ENCODE measurements around the gene PARP16. TPM values are rescaled to one million over a fixed set of nuclear protein-coding genes. Genes with fewer than 3 reads are reported as not detected.
A peak's percentile ranks its signal among the peaks of the same experiment; 100 is the strongest.

Gene PARP16
- total and polyA plus RNA-seq, 7 donors = 4.4 to 12.5 (median 9.4) TPM

- Histone ChIP-seq H3K27ac (peak overlapping the region; percentile 82 to 89 (median 86)), H3K27me3 (no peaks in the 10 kb centered on the region), H3K9me3 (no peaks in the 10 kb centered on the region), H3K36me3 (peaks cover 0 to 11% (median 3%) of the 10 kb centered on the region in 4 donors), H3K4me1 (peaks cover 0 to 82% (median 80%) of the 10 kb centered on the region in 4 donors), H3K4me3 (peak overlapping the region in 1 of 4 donors; percentile 11)
- DNase-seq = peak; percentile 81
- WGBS, 2 donors = 64 to 84% methylated on average over 5 of the region's 5 CpGs
- intact Hi-C loops (cut with DNase I) = loop anchor here (5.0 kb wide), 1 partner anchor 46 kb away; the partner anchor contains the start of gene CILP
- TF ChIP-seq POLR2A (IDR thresholded peaks at IDR 0.05) (no peak), POLR2AphosphoS5 (IDR thresholded peaks at IDR 0.05) (peak; percentile 72 to 86 (median 84)), EP300 (IDR thresholded peaks at IDR 0.05) (peak in 1 of 4 donors; percentile 42), CTCF (IDR thresholded peaks at IDR 0.05) (no peak)
These were observed 28.1 kb downstream of the PARP16 start for GRCh38 chr15:65258375-65259262.

GRCh38 chr15:65255486-65256140 is 31.1 kb downstream of the PARP16 start:
- peak overlapping the region in 2 of 4 donors; percentile 32 to 69 for H3K27ac ChIP-seq
- H3K27me3 ChIP-seq = no peaks in the 10 kb centered on the region
- H3K9me3 ChIP-seq = no peaks in the 10 kb centered on the region
- intact Hi-C loops (cut with DNase I) = loop anchor here (5.0 kb wide), 1 partner anchor 43 kb away; the partner anchor contains the start of gene CILP
- no peak overlapping the region for H3K4me3 ChIP-seq
- no peaks in the 10 kb centered on the region for H3K36me3 ChIP-seq
- WGBS, 2 donors = 93 to 96% methylated on average over 7 of the region's 7 CpGs
- no peak for TF ChIP-seq POLR2A (IDR thresholded peaks at IDR 0.05)
- TF ChIP-seq POLR2AphosphoS5 (IDR thresholded peaks at IDR 0.05) = no peak
- TF ChIP-seq EP300 (IDR thresholded peaks at IDR 0.05) = no peak
- TF ChIP-seq CTCF (IDR thresholded peaks at IDR 0.05) = no peak
- H3K4me1 ChIP-seq = peaks cover 0 to 78% (median 61%) of the 10 kb centered on the region in 4 donors
- DNase-seq = no peak

GRCh38 chr15:65254758-65255157 is 31.9 kb downstream of the PARP16 start:
- WGBS, 2 donors = 58 to 77% methylated on average over 1 of the region's 1 CpG
- Histone ChIP-seq H3K36me3 (no peaks in the 10 kb centered on the region), H3K27me3 (no peaks in the 10 kb centered on the region), H3K4me3 (no peak overlapping the region), H3K27ac (peak overlapping the region in 3 of 4 donors; percentile 7 to 69 (median 32)), H3K4me1 (peaks cover 0 to 77% (median 54%) of the 10 kb centered on the region in 4 donors), H3K9me3 (no peaks in the 10 kb centered on the region)
- intact Hi-C loops (cut with DNase I) = loop anchor here (5.0 kb wide), 1 partner anchor 42 kb away; the partner anchor contains the start of gene CILP
- no peak for TF ChIP-seq POLR2A (IDR thresholded peaks at IDR 0.05)
- TF ChIP-seq EP300 (IDR thresholded peaks at IDR 0.05) = no peak
- no peak for TF ChIP-seq CTCF (IDR thresholded peaks at IDR 0.05)
- no peak for TF ChIP-seq POLR2AphosphoS5 (IDR thresholded peaks at IDR 0.05)
- DNase-seq = no peak

GRCh38 chr15:65254356-65254755 is 32.3 kb downstream of the PARP16 start:
- no peak overlapping the region for H3K4me3 ChIP-seq
- 63 to 64% methylated on average over 4 of the region's 4 CpGs for WGBS, 2 donors
- intact Hi-C loops (cut with DNase I) = no loop called here
- TF ChIP-seq POLR2A (IDR thresholded peaks at IDR 0.05) (no peak), EP300 (IDR thresholded peaks at IDR 0.05) (no peak), POLR2AphosphoS5 (IDR thresholded peaks at IDR 0.05) (no peak), CTCF (IDR thresholded peaks at IDR 0.05) (no peak)
- H3K27me3 ChIP-seq = no peaks in the 10 kb centered on the region
- no peaks in the 10 kb centered on the region for H3K9me3 ChIP-seq
- no peaks in the 10 kb centered on the region for H3K36me3 ChIP-seq
- peak overlapping the region in 3 of 4 donors; percentile 7 to 69 (median 32) for H3K27ac ChIP-seq
- no peak for DNase-seq
- peaks cover 0 to 78% (median 52%) of the 10 kb centered on the region in 4 donors for H3K4me1 ChIP-seq

Data from sigmoid colon (tissue), 7 donors.